ENCODE measurements around the gene NRG3.

GRCh38 chr10:81961451-81962184 is 86.6 kb downstream of the NRG3 start:
- no peak for TF ChIP-seq CTCF (IDR thresholded peaks at IDR 0.05)
- no peak for TF ChIP-seq EZH2 (IDR thresholded peaks at IDR 0.05; ENCODE audit: borderline replicate concordance, insufficient read depth, low read depth, low read length, poor library complexity, severe bottlenecking)
